DND-41 (cell line): ENCODE data around the gene GLTPD2.

ENCODE experiments used
- ATAC-seq: fragments of 200-7000 bp; cut with Tn5 transposase; 3 replicates; pipeline ENCODE4 v1.9.1; 2021; ENCODE audit warnings: low read depth; ENCODE audit not compliant: insufficient read depth
- DNase-seq: peaks from one replicate; pipeline ENCODE4 v3.0.0-alpha.2; 2020
- H2AFZ ChIP-seq: 2 replicates; pipeline ENCODE4 v1.6.0; 2012; ENCODE audit warnings: low read depth, low read length
- H3K27ac ChIP-seq: 2 replicates; pipeline ENCODE4 v1.5.1; 2012; ENCODE audit warnings: low read length, inconsistent platforms
- H3K27me3 ChIP-seq: fragments of 200-600 bp; sonication (generic); 2 replicates; pipeline ENCODE4 v1.6.0; 2012; ENCODE audit warnings: low read length, mild to moderate bottlenecking, inconsistent platforms; ENCODE audit not compliant: insufficient read depth, poor library complexity
- H3K36me3 ChIP-seq: 2 replicates; pipeline ENCODE4 v1.5.1; 2012; ENCODE audit warnings: low read length, inconsistent platforms; ENCODE audit not compliant: insufficient read depth
- H3K4me1 ChIP-seq: 2 replicates; pipeline ENCODE4 v1.5.1; 2012; ENCODE audit warnings: mild to moderate bottlenecking, low read length; ENCODE audit not compliant: insufficient read depth
- H3K4me2 ChIP-seq: 2 replicates; pipeline ENCODE4 v1.6.0; 2012; ENCODE audit warnings: mild to moderate bottlenecking, moderate library complexity, low read length, inconsistent platforms; ENCODE audit not compliant: insufficient read depth
- H3K4me3 ChIP-seq, 2 experiments: fragments of 200-600 bp in 1 of 2; shearing (Covaris generic) in 1 of 2; 2 replicates each; pipeline ENCODE4 v1.5.1; 2012 to 2016; ENCODE audit warnings: inconsistent platforms in 2 of 2, low read length in 2 of 2, mild to moderate bottlenecking in 2 of 2, low read depth in 1 of 2, moderate library complexity in 1 of 2
- H3K79me2 ChIP-seq: 2 replicates; pipeline ENCODE4 v1.6.0; 2012; ENCODE audit warnings: low read length, inconsistent platforms; ENCODE audit not compliant: insufficient read depth
- H3K9ac ChIP-seq: 2 replicates; pipeline ENCODE4 v1.6.0; 2012; ENCODE audit warnings: low read depth, mild to moderate bottlenecking, inconsistent platforms, low read length, moderate library complexity
- H3K9me3 ChIP-seq: 2 replicates; pipeline ENCODE4 v1.5.1; 2012; ENCODE audit warnings: low read length, moderate library complexity, mild to moderate bottlenecking, inconsistent platforms; ENCODE audit not compliant: insufficient read depth, severe bottlenecking
- H4K20me1 ChIP-seq: 2 replicates; pipeline ENCODE4 v1.6.0; 2012; ENCODE audit warnings: low read length; ENCODE audit not compliant: insufficient read depth
- EZH2 ChIP-seq: IDR thresholded peaks from 3 replicates; pipeline ENCODE4 v1.6.1; 2012; ENCODE audit warnings: borderline replicate concordance, low read depth, mild to moderate bottlenecking, moderate library complexity, low read length, inconsistent platforms; ENCODE audit not compliant: severe bottlenecking
- TF ChIP-seq, protein P1 (sequence below): IDR thresholded peaks from 2 replicates; pipeline ENCODE4 v1.5.1; 2012; ENCODE audit warnings: borderline replicate concordance, low read length, moderate library complexity, mild to moderate bottlenecking; ENCODE audit not compliant: poor library complexity, severe bottlenecking; ENCODE audit errors: extremely low read depth

GLTPD2 gene

DNA sequence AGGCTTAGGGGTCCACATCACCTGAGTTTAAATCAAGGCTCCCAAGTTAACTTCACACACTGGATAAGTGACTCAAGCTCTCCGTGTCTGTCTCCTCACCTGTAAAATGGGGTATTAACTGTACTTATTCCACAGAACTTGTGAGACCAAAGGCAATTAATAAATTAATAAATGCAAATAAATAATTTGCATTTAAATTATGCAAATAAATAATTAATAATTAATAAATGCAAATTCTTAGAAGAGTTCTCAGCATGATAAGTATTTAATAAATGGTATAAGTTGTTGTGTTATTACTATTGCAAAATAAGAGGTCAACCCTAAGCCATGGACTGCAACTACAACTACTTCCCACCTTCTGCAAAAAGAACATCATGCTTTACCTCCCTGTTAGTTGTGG is 35.4 kb upstream of the GLTPD2 start:
- no peak overlapping the region for H3K9ac ChIP-seq
- H4K20me1 ChIP-seq, result no peaks in the 10 kb centered on the region
- TF ChIP-seq, protein P1, sequence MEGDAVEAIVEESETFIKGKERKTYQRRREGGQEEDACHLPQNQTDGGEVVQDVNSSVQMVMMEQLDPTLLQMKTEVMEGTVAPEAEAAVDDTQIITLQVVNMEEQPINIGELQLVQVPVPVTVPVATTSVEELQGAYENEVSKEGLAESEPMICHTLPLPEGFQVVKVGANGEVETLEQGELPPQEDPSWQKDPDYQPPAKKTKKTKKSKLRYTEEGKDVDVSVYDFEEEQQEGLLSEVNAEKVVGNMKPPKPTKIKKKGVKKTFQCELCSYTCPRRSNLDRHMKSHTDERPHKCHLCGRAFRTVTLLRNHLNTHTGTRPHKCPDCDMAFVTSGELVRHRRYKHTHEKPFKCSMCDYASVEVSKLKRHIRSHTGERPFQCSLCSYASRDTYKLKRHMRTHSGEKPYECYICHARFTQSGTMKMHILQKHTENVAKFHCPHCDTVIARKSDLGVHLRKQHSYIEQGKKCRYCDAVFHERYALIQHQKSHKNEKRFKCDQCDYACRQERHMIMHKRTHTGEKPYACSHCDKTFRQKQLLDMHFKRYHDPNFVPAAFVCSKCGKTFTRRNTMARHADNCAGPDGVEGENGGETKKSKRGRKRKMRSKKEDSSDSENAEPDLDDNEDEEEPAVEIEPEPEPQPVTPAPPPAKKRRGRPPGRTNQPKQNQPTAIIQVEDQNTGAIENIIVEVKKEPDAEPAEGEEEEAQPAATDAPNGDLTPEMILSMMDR, result no peak
- no peak for TF ChIP-seq EZH2
- DNase-seq (no peak), ATAC-seq (no peak)
- no peaks in the 10 kb centered on the region for H3K9me3 ChIP-seq
- H3K4me1 ChIP-seq, result no peaks in the 10 kb centered on the region
- H3K36me3 ChIP-seq, result no peaks in the 10 kb centered on the region
- no peak overlapping the region for H2AFZ ChIP-seq
- no peak overlapping the region for H3K27ac ChIP-seq
- no peak overlapping the region for H3K4me3 ChIP-seq
- H3K27me3 ChIP-seq, result peaks cover 13% of the 10 kb centered on the region
- H3K79me2 ChIP-seq, result no peaks in the 10 kb centered on the region
- no peak overlapping the region for H3K4me2 ChIP-seq

DNA sequence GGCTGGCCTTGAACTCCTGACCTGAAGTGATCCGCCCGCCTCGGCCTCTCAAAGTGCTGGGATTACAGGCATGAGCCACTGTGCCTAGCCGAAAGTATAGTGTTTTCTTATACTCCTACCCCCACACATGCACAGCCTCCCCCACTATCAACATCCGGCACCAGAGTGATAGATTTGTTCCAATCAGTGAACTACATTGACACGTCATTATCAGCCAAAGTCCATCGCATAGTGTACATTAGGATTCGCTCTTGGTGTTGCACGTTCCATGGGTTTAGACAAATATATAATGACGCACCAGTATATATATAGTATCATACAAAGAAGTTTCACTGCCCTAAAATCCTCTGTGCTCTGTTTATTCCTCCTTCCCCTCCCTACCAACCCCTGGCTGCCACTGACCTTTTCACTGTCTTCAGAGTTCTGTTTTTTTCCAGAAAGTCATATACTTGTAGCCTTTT is 29.0 kb upstream of the GLTPD2 start:
- Histone ChIP-seq H3K4me2 (no peak overlapping the region), H3K27ac (no peak overlapping the region), H3K9ac (no peak overlapping the region), H3K27me3 (no peaks in the 10 kb centered on the region), H3K4me1 (no peaks in the 10 kb centered on the region), H3K79me2 (no peaks in the 10 kb centered on the region), H4K20me1 (no peaks in the 10 kb centered on the region), H3K9me3 (no peaks in the 10 kb centered on the region), H2AFZ (no peak overlapping the region), H3K36me3 (no peaks in the 10 kb centered on the region), H3K4me3 (no peak overlapping the region)
- TF ChIP-seq, protein P1, result no peak
- TF ChIP-seq EZH2, result no peak
- DNase-seq, result no peak
- ATAC-seq, result no peak

DNA sequence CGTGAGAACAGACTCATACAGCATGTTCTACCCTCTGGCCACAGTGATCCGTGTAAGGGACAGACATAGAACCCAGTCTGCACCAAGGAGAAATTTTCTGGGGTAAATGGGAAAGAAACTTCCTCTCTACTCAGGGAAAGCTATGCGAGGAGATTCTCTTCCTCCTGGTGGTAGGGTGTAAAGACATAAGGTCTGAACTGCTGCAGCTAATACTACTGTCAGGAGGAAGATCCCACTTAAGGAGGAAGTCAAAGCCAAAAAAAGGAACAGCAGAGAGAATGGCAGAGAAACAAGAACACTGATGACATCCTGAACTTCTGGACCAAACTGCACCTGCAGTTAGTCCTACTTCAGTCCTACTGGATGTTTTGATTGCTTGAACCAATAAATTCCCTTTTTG is 24.2 kb upstream of the GLTPD2 start:
- Histone ChIP-seq H3K4me2 (no peak overlapping the region), H2AFZ (no peak overlapping the region), H3K4me1 (no peaks in the 10 kb centered on the region), H3K27me3 (no peaks in the 10 kb centered on the region), H3K79me2 (no peaks in the 10 kb centered on the region), H3K36me3 (no peaks in the 10 kb centered on the region), H3K9ac (no peak overlapping the region), H3K9me3 (no peaks in the 10 kb centered on the region), H3K27ac (no peak overlapping the region), H3K4me3 (no peak overlapping the region), H4K20me1 (no peaks in the 10 kb centered on the region)
- DNase-seq (no peak), ATAC-seq (no peak)
- TF ChIP-seq EZH2, result no peak
- TF ChIP-seq, protein P1, result no peak

DNA sequence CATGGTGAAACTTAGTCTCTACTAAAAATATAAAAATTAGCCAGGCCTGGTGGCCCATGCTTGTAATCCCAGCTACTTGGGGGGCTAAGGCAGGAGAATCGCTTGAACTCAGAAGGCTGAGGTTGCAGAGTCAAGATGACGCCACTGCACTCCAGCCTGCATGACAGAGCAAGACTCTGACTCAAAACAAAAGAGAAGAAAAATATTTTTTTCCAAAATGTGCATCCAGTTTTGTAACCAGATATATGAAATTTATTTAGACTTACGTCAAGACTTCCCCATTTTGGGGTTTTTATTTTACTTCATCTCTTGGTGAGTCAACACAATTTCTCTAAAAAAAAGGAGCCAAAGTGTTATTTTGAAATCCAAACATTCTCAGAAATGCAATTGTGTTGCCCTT is 22.6 kb upstream of the GLTPD2 start:
- Histone ChIP-seq H3K9me3 (no peaks in the 10 kb centered on the region), H4K20me1 (no peaks in the 10 kb centered on the region), H3K27me3 (no peaks in the 10 kb centered on the region), H3K4me1 (no peaks in the 10 kb centered on the region), H3K79me2 (no peaks in the 10 kb centered on the region), H3K27ac (no peak overlapping the region), H3K36me3 (no peaks in the 10 kb centered on the region), H3K4me3 (no peak overlapping the region), H3K9ac (no peak overlapping the region), H3K4me2 (no peak overlapping the region), H2AFZ (no peak overlapping the region)
- no peak for DNase-seq
- no peak for ATAC-seq
- TF ChIP-seq EZH2, result no peak
- TF ChIP-seq, protein P1, result no peak
